ENCODE measurements around the gene FBP1.
A peak's percentile ranks its signal among the peaks of the same experiment; 100 is the strongest.

Gene FBP1

GRCh38 chr9:94676446-94677131 lies 37.3 kb upstream of the FBP1 start:
- Histone ChIP-seq H3K9ac (no peak overlapping the region), H3K4me1 (ENCODE audit: low read depth, poor library complexity, severe bottlenecking) (no peaks in the 10 kb centered on the region), H3K27me3 (ENCODE audit: insufficient read depth, low read depth) (no peaks in the 10 kb centered on the region), H3K27ac (no peak overlapping the region), H4K20me1 (ENCODE audit: insufficient read depth) (no peaks in the 10 kb centered on the region), H3K36me3 (ENCODE audit: insufficient read depth) (no peaks in the 10 kb centered on the region), H2AFZ (ENCODE audit: low read depth) (no peak overlapping the region), H3K4me3 (IDR thresholded peaks at IDR 0.05; ENCODE audit: insufficient read depth, low read depth, low read length) (no peak overlapping the region), H3K4me2 (no peak overlapping the region), H3K79me2 (ENCODE audit: insufficient read depth, low read depth) (no peaks in the 10 kb centered on the region)
- TF ChIP-seq CTCF (conservative IDR thresholded peaks at IDR 0.05; ENCODE audit: low read depth, low read length): no peak

GRCh38 chr9:94675008-94675881 lies 35.9 kb upstream of the FBP1 start:
- Histone ChIP-seq H3K4me3 (IDR thresholded peaks at IDR 0.05; ENCODE audit: insufficient read depth, low read depth, low read length) (no peak overlapping the region), H3K27me3 (ENCODE audit: insufficient read depth, low read depth) (no peaks in the 10 kb centered on the region), H3K27ac (no peak overlapping the region), H2AFZ (ENCODE audit: low read depth) (no peak overlapping the region), H3K9ac (no peak overlapping the region), H3K79me2 (ENCODE audit: insufficient read depth, low read depth) (no peaks in the 10 kb centered on the region), H3K4me1 (ENCODE audit: low read depth, poor library complexity, severe bottlenecking) (no peaks in the 10 kb centered on the region), H4K20me1 (ENCODE audit: insufficient read depth) (no peaks in the 10 kb centered on the region), H3K4me2 (no peak overlapping the region), H3K36me3 (ENCODE audit: insufficient read depth) (no peaks in the 10 kb centered on the region)
- TF ChIP-seq CTCF (conservative IDR thresholded peaks at IDR 0.05; ENCODE audit: low read depth, low read length): no peak

GRCh38 chr9:94672811-94673487 lies 33.6 kb upstream of the FBP1 start:
- Histone ChIP-seq H3K27me3 (ENCODE audit: insufficient read depth, low read depth) (no peaks in the 10 kb centered on the region), H3K9ac (no peak overlapping the region), H2AFZ (ENCODE audit: low read depth) (no peak overlapping the region), H3K4me1 (ENCODE audit: low read depth, poor library complexity, severe bottlenecking) (peaks cover 6% of the 10 kb centered on the region), H3K36me3 (ENCODE audit: insufficient read depth) (no peaks in the 10 kb centered on the region), H4K20me1 (ENCODE audit: insufficient read depth) (no peaks in the 10 kb centered on the region), H3K4me2 (no peak overlapping the region), H3K4me3 (IDR thresholded peaks at IDR 0.05; ENCODE audit: insufficient read depth, low read depth, low read length) (no peak overlapping the region), H3K79me2 (ENCODE audit: insufficient read depth, low read depth) (no peaks in the 10 kb centered on the region), H3K27ac (no peak overlapping the region)
- no peak for TF ChIP-seq CTCF (conservative IDR thresholded peaks at IDR 0.05; ENCODE audit: low read depth, low read length)

GRCh38 chr9:94668928-94669729 lies 29.8 kb upstream of the FBP1 start:
- H2AFZ ChIP-seq (ENCODE audit: low read depth): peak overlapping the region; percentile 95

More at GRCh38 chr9:94668928-94669729, 29.8 kb upstream of the FBP1 start:
- H4K20me1 ChIP-seq (ENCODE audit: insufficient read depth): no peaks in the 10 kb centered on the region
- H3K27me3 ChIP-seq (ENCODE audit: insufficient read depth, low read depth): no peaks in the 10 kb centered on the region
- no peaks in the 10 kb centered on the region for H3K36me3 ChIP-seq (ENCODE audit: insufficient read depth)
- TF ChIP-seq CTCF (conservative IDR thresholded peaks at IDR 0.05; ENCODE audit: low read depth, low read length): peak; percentile 86
- no peaks in the 10 kb centered on the region for H3K79me2 ChIP-seq (ENCODE audit: insufficient read depth, low read depth)
- H3K9ac ChIP-seq: peak overlapping the region; percentile 72
- H3K4me2 ChIP-seq: peak overlapping the region; percentile 87
- peak overlapping the region; percentile 65 for H3K27ac ChIP-seq
- H3K4me3 ChIP-seq (IDR thresholded peaks at IDR 0.05; ENCODE audit: insufficient read depth, low read depth, low read length): no peak overlapping the region
- peaks cover 6% of the 10 kb centered on the region for H3K4me1 ChIP-seq (ENCODE audit: low read depth, poor library complexity, severe bottlenecking)
